Astrocyte (in vitro differentiated cells and primary cell): ENCODE data around the gene CFAP210. TPM values are rescaled to one million over a fixed set of nuclear protein-coding genes. Genes with fewer than 3 reads are reported as not detected.

Experiments
- DNase-seq: peaks from one replicate; pipeline ENCODE4 v3.0.0-alpha.2; 2010; ENCODE audit warnings: low read depth
- FAIRE-seq: peaks from 2 replicates; lab custom pipeline; 2011; peaks lifted over from hg19 to GRCh38; lab: Jason Lieb, UNC
- H2AFZ ChIP-seq: 2 replicates; pipeline ENCODE4 v1.6.0; 2012; ENCODE audit warnings: low read depth, low read length, inconsistent platforms
- H3K27ac ChIP-seq: 2 replicates; pipeline ENCODE4 v1.5.1; 2011; ENCODE audit warnings: low read depth, low read length, inconsistent platforms
- H3K27me3 ChIP-seq: 2 replicates; pipeline ENCODE4 v1.6.0; 2011; ENCODE audit warnings: low read length, inconsistent platforms; ENCODE audit not compliant: insufficient read depth
- H3K36me3 ChIP-seq: 2 replicates; pipeline ENCODE4 v1.5.1; 2011; ENCODE audit warnings: low read length, inconsistent platforms; ENCODE audit not compliant: insufficient read depth
- H3K4me1 ChIP-seq: 2 replicates; pipeline ENCODE4 v1.5.1; 2011; ENCODE audit warnings: low read length, inconsistent platforms; ENCODE audit not compliant: insufficient read depth
- H3K4me2 ChIP-seq: 2 replicates; pipeline ENCODE4 v1.6.0; 2012; ENCODE audit warnings: low read length, inconsistent platforms
- H3K4me3 ChIP-seq: 2 replicates; pipeline ENCODE4 v1.5.1; 2011; ENCODE audit warnings: low read depth, mild to moderate bottlenecking, low read length, inconsistent platforms; ENCODE audit not compliant: insufficient read depth
- H3K79me2 ChIP-seq: 2 replicates; pipeline ENCODE4 v1.6.0; 2012; ENCODE audit warnings: mild to moderate bottlenecking, low read length, inconsistent platforms; ENCODE audit not compliant: insufficient read depth
- H3K9ac ChIP-seq: 2 replicates; pipeline ENCODE4 v1.6.0; 2012; ENCODE audit warnings: mild to moderate bottlenecking, low read length, inconsistent platforms
- H3K9me3 ChIP-seq: 2 replicates; pipeline ENCODE4 v1.5.1; 2012; ENCODE audit warnings: low read depth, mild to moderate bottlenecking, low read length, inconsistent platforms; ENCODE audit not compliant: insufficient read depth
- H4K20me1 ChIP-seq: 2 replicates; pipeline ENCODE4 v1.6.0; 2012; ENCODE audit warnings: low read length, inconsistent platforms; ENCODE audit not compliant: insufficient read depth
- H3K27ac Mint-ChIP-seq: one replicate; pipeline ENCODE4 v1.8.0; 2021; ENCODE audit warnings: mild to moderate bottlenecking, mixed read lengths; ENCODE audit not compliant: unreplicated experiment
- H3K27me3 Mint-ChIP-seq: one replicate; pipeline ENCODE4 v1.8.0; 2021; ENCODE audit warnings: low read depth, mixed read lengths; ENCODE audit not compliant: unreplicated experiment
- H3K36me3 Mint-ChIP-seq: one replicate; pipeline ENCODE4 v1.8.0; 2021; ENCODE audit warnings: low read depth, mixed read lengths; ENCODE audit not compliant: unreplicated experiment
- H3K4me1 Mint-ChIP-seq: one replicate; pipeline ENCODE4 v1.8.0; 2021; ENCODE audit warnings: low read depth, mixed read lengths; ENCODE audit not compliant: unreplicated experiment
- H3K4me3 Mint-ChIP-seq: one replicate; pipeline ENCODE4 v1.8.0; 2021; ENCODE audit warnings: mild to moderate bottlenecking, moderate library complexity, mixed read lengths; ENCODE audit not compliant: unreplicated experiment
- H3K9me3 Mint-ChIP-seq: one replicate; pipeline ENCODE4 v1.8.0; 2021; ENCODE audit warnings: mild to moderate bottlenecking, mixed read lengths; ENCODE audit not compliant: unreplicated experiment
- CTCF ChIP-seq: IDR thresholded peaks from 2 replicates; pipeline ENCODE4 v1.5.1; 2011; ENCODE audit warnings: low read depth, mild to moderate bottlenecking, inconsistent platforms, low read length, moderate library complexity; ENCODE audit not compliant: insufficient read depth
- EZH2 ChIP-seq: IDR thresholded peaks from 2 replicates; pipeline ENCODE4 v1.6.1; 2012; ENCODE audit warnings: mild to moderate bottlenecking, low read length, inconsistent platforms; ENCODE audit not compliant: insufficient read depth
- total RNA-seq: library from RNA; stranded (reverse); gene quantifications from 2 replicates; pipeline ENCODE4 v1.2.1, GENCODE V29; 2021

Gene CFAP210
- total RNA-seq, 1 donor from 2014 or later = 0.20 TPM

- Histone ChIP-seq H3K4me1 (no peaks in the 10 kb centered on the region), H2AFZ (no peak overlapping the region), H3K27me3 (no peaks in the 10 kb centered on the region), H3K4me2 (no peak overlapping the region), H3K9ac (no peak overlapping the region), H3K9me3 (no peaks in the 10 kb centered on the region), H3K27ac (no peak overlapping the region), H3K79me2 (no peaks in the 10 kb centered on the region), H3K36me3 (no peaks in the 10 kb centered on the region), H3K4me3 (no peak overlapping the region), H4K20me1 (no peaks in the 10 kb centered on the region)
- TF ChIP-seq CTCF (no peak), EZH2 (no peak)
- FAIRE-seq (no peak), DNase-seq (no peak)
- Mint-ChIP-seq H3K4me1 (no peaks in the 10 kb centered on the region), H3K27ac (no peak overlapping the region), H3K27me3 (peaks cover 2% of the 10 kb centered on the region), H3K9me3 (no peaks in the 10 kb centered on the region), H3K4me3 (no peak overlapping the region), H3K36me3 (no peaks in the 10 kb centered on the region)
These were observed 17.4 kb downstream of the CFAP210 start for GRCh38 chr2:169676850-169677249.

GRCh38 chr2:169676357-169676756 lies 17.8 kb downstream of the CFAP210 start:
- H3K27ac Mint-ChIP-seq = no peak overlapping the region
- H3K9me3 Mint-ChIP-seq = no peaks in the 10 kb centered on the region
- H3K9me3 ChIP-seq = no peaks in the 10 kb centered on the region
- no peaks in the 10 kb centered on the region for H3K79me2 ChIP-seq
- peaks cover under 1% of the 10 kb centered on the region for H3K27me3 Mint-ChIP-seq
- H3K9ac ChIP-seq = no peak overlapping the region
- TF ChIP-seq CTCF (no peak), EZH2 (no peak)
- no peak overlapping the region for H3K27ac ChIP-seq
- H3K36me3 ChIP-seq = no peaks in the 10 kb centered on the region
- no peak overlapping the region for H2AFZ ChIP-seq
- H3K4me3 ChIP-seq = no peak overlapping the region
- no peaks in the 10 kb centered on the region for H4K20me1 ChIP-seq
- DNase-seq (no peak), FAIRE-seq (no peak)
- H3K4me1 ChIP-seq = no peaks in the 10 kb centered on the region
- no peaks in the 10 kb centered on the region for H3K36me3 Mint-ChIP-seq
- H3K4me3 Mint-ChIP-seq = no peak overlapping the region
- no peaks in the 10 kb centered on the region for H3K27me3 ChIP-seq
- no peaks in the 10 kb centered on the region for H3K4me1 Mint-ChIP-seq
- H3K4me2 ChIP-seq = no peak overlapping the region

GRCh38 chr2:169673921-169674320 lies 20.3 kb downstream of the CFAP210 start:
- Histone ChIP-seq H4K20me1 (no peaks in the 10 kb centered on the region), H3K36me3 (no peaks in the 10 kb centered on the region)
- H3K9me3 Mint-ChIP-seq = no peaks in the 10 kb centered on the region

More at GRCh38 chr2:169673921-169674320, 20.3 kb downstream of the CFAP210 start:
- Histone ChIP-seq H3K4me2 (no peak overlapping the region), H3K9me3 (no peaks in the 10 kb centered on the region), H3K4me1 (no peaks in the 10 kb centered on the region), H3K79me2 (no peaks in the 10 kb centered on the region), H3K4me3 (no peak overlapping the region), H2AFZ (no peak overlapping the region), H3K27me3 (no peaks in the 10 kb centered on the region), H3K27ac (no peak overlapping the region), H3K9ac (no peak overlapping the region)
- H3K4me3 Mint-ChIP-seq = no peak overlapping the region
- no peaks in the 10 kb centered on the region for H3K4me1 Mint-ChIP-seq
- H3K36me3 Mint-ChIP-seq = no peaks in the 10 kb centered on the region
- DNase-seq (no peak), FAIRE-seq (no peak)
- no peak overlapping the region for H3K27ac Mint-ChIP-seq
- TF ChIP-seq CTCF (no peak), EZH2 (no peak)
- H3K27me3 Mint-ChIP-seq = no peaks in the 10 kb centered on the region
